Activated naive CD8-positive, alpha-beta T cell (primary cell): ENCODE data around the gene XYLB.

ENCODE experiments used
- H3K27ac Mint-ChIP-seq: one replicate; pipeline ENCODE4 v1.8.0; 2021; ENCODE audit warnings: mixed read lengths
- H3K27me3 Mint-ChIP-seq: one replicate; pipeline ENCODE4 v1.8.0; 2021; ENCODE audit warnings: mixed read lengths
- H3K36me3 Mint-ChIP-seq: one replicate; pipeline ENCODE4 v1.8.0; 2021; ENCODE audit warnings: mixed read lengths
- H3K4me1 Mint-ChIP-seq: one replicate; pipeline ENCODE4 v1.8.0; 2021; ENCODE audit warnings: low read depth, mixed read lengths
- H3K4me3 Mint-ChIP-seq: one replicate; pipeline ENCODE4 v1.8.0; 2021; ENCODE audit warnings: mild to moderate bottlenecking, mixed read lengths
- H3K9me3 Mint-ChIP-seq: one replicate; pipeline ENCODE4 v1.8.0; 2021; ENCODE audit warnings: low read depth, mixed read lengths

XYLB gene

GRCh38 chr3:38343797-38344594 is 2.6 kb upstream of the XYLB start:
- Mint-ChIP-seq H3K27ac (no peak overlapping the region), H3K36me3 (no peaks in the 10 kb centered on the region), H3K27me3 (no peaks in the 10 kb centered on the region), H3K4me1 (peaks cover 4% of the 10 kb centered on the region), H3K9me3 (no peaks in the 10 kb centered on the region), H3K4me3 (no peak overlapping the region)

- Mint-ChIP-seq H3K27me3 (no peaks in the 10 kb centered on the region), H3K4me3 (peak overlapping the region; percentile 83), H3K27ac (peak overlapping the region; percentile 76), H3K9me3 (no peaks in the 10 kb centered on the region), H3K4me1 (peaks cover 4% of the 10 kb centered on the region), H3K36me3 (no peaks in the 10 kb centered on the region)
Observed at GRCh38 chr3:38345879-38346586, 552 bp upstream of the XYLB start.

GRCh38 chr3:38347421-38348200 is 1.0 kb downstream of the XYLB start:
- H3K36me3 Mint-ChIP-seq = no peaks in the 10 kb centered on the region
- H3K9me3 Mint-ChIP-seq = no peaks in the 10 kb centered on the region
- peaks cover 4% of the 10 kb centered on the region for H3K4me1 Mint-ChIP-seq
- H3K27me3 Mint-ChIP-seq = no peaks in the 10 kb centered on the region
- H3K4me3 Mint-ChIP-seq = no peak overlapping the region
- H3K27ac Mint-ChIP-seq = no peak overlapping the region

GRCh38 chr3:38348903-38349302 is 2.3 kb downstream of the XYLB start:
- H3K36me3 Mint-ChIP-seq = no peaks in the 10 kb centered on the region
- H3K4me3 Mint-ChIP-seq = no peak overlapping the region
- H3K4me1 Mint-ChIP-seq = peaks cover 4% of the 10 kb centered on the region
- H3K9me3 Mint-ChIP-seq = no peaks in the 10 kb centered on the region
- no peak overlapping the region for H3K27ac Mint-ChIP-seq
- no peaks in the 10 kb centered on the region for H3K27me3 Mint-ChIP-seq

GRCh38 chr3:38349684-38350359 is 3.2 kb downstream of the XYLB start:
- Mint-ChIP-seq H3K27me3 (no peaks in the 10 kb centered on the region), H3K27ac (no peak overlapping the region), H3K4me3 (no peak overlapping the region), H3K36me3 (peaks cover 1% of the 10 kb centered on the region), H3K4me1 (peaks cover 4% of the 10 kb centered on the region), H3K9me3 (no peaks in the 10 kb centered on the region)

- H3K27ac Mint-ChIP-seq = no peak overlapping the region
- H3K4me3 Mint-ChIP-seq = no peak overlapping the region
- peaks cover 2% of the 10 kb centered on the region for H3K4me1 Mint-ChIP-seq
- no peaks in the 10 kb centered on the region for H3K27me3 Mint-ChIP-seq
- peaks cover 5% of the 10 kb centered on the region for H3K36me3 Mint-ChIP-seq
- H3K9me3 Mint-ChIP-seq = no peaks in the 10 kb centered on the region
Observed at GRCh38 chr3:38353151-38353550, 6.6 kb downstream of the XYLB start.

- no peaks in the 10 kb centered on the region for H3K9me3 Mint-ChIP-seq
- H3K27me3 Mint-ChIP-seq = no peaks in the 10 kb centered on the region
Observed at GRCh38 chr3:38354588-38355330, 8.2 kb downstream of the XYLB start.

GRCh38 chr3:38359038-38359437 is 12.5 kb downstream of the XYLB start:
- peaks cover 12% of the 10 kb centered on the region for H3K36me3 Mint-ChIP-seq
- H3K9me3 Mint-ChIP-seq = no peaks in the 10 kb centered on the region
- no peaks in the 10 kb centered on the region for H3K4me1 Mint-ChIP-seq
- H3K27ac Mint-ChIP-seq = no peak overlapping the region
- H3K27me3 Mint-ChIP-seq = no peaks in the 10 kb centered on the region
- H3K4me3 Mint-ChIP-seq = no peak overlapping the region

More at GRCh38 chr3:38354588-38355330, 8.2 kb downstream of the XYLB start:
- peaks cover 9% of the 10 kb centered on the region for H3K36me3 Mint-ChIP-seq
- no peaks in the 10 kb centered on the region for H3K4me1 Mint-ChIP-seq
- no peak overlapping the region for H3K27ac Mint-ChIP-seq
- no peak overlapping the region for H3K4me3 Mint-ChIP-seq

GRCh38 chr3:38360345-38360744 is 13.8 kb downstream of the XYLB start:
- Mint-ChIP-seq H3K4me3 (no peak overlapping the region), H3K27ac (no peak overlapping the region), H3K27me3 (no peaks in the 10 kb centered on the region), H3K4me1 (peaks cover 2% of the 10 kb centered on the region), H3K36me3 (peaks cover 9% of the 10 kb centered on the region), H3K9me3 (no peaks in the 10 kb centered on the region)

GRCh38 chr3:38361496-38361895 is 14.9 kb downstream of the XYLB start:
- H3K36me3 Mint-ChIP-seq = peaks cover 9% of the 10 kb centered on the region
- H3K4me1 Mint-ChIP-seq = peaks cover 2% of the 10 kb centered on the region
- no peaks in the 10 kb centered on the region for H3K9me3 Mint-ChIP-seq
- H3K27ac Mint-ChIP-seq = no peak overlapping the region
- H3K27me3 Mint-ChIP-seq = no peaks in the 10 kb centered on the region
- no peak overlapping the region for H3K4me3 Mint-ChIP-seq

- Mint-ChIP-seq H3K36me3 (peaks cover 7% of the 10 kb centered on the region), H3K27me3 (no peaks in the 10 kb centered on the region), H3K27ac (no peak overlapping the region), H3K4me3 (no peak overlapping the region), H3K9me3 (no peaks in the 10 kb centered on the region), H3K4me1 (peaks cover 2% of the 10 kb centered on the region)
Observed at GRCh38 chr3:38362825-38363224, 16.2 kb downstream of the XYLB start.

- Mint-ChIP-seq H3K4me1 (peaks cover 2% of the 10 kb centered on the region), H3K9me3 (no peaks in the 10 kb centered on the region), H3K36me3 (peaks cover 9% of the 10 kb centered on the region), H3K4me3 (no peak overlapping the region), H3K27ac (no peak overlapping the region), H3K27me3 (no peaks in the 10 kb centered on the region)
Observed at GRCh38 chr3:38364721-38365400, 18.3 kb downstream of the XYLB start.

- Mint-ChIP-seq H3K4me3 (no peak overlapping the region), H3K27ac (no peak overlapping the region), H3K36me3 (peaks cover 5% of the 10 kb centered on the region), H3K9me3 (no peaks in the 10 kb centered on the region), H3K27me3 (no peaks in the 10 kb centered on the region), H3K4me1 (peaks cover 2% of the 10 kb centered on the region)
Observed at GRCh38 chr3:38365469-38366062, 19.0 kb downstream of the XYLB start.
